Epithelial cell of esophagus (primary cell): ENCODE data around the gene DTHD1.

Source experiments
- DNase-seq: peaks from one replicate; pipeline ENCODE4 v3.0.0; 2010; ENCODE audit warnings: low read depth
- H3K4me3 ChIP-seq: 2 replicates; pipeline ENCODE4 v1.5.1; 2011; ENCODE audit warnings: mild to moderate bottlenecking, low read length, control low read depth
- TF ChIP-seq, protein P1 (sequence below): IDR thresholded peaks from 2 replicates; pipeline ENCODE4 v1.5.1; 2011; ENCODE audit warnings: low read depth, mild to moderate bottlenecking, low read length, control low read depth, inconsistent platforms; ENCODE audit not compliant: insufficient read depth; ENCODE audit errors: missing control alignments

The DTHD1 gene

GRCh38 chr4:36341936-36342335 lies 60.5 kb downstream of the DTHD1 start:
- H3K4me3 ChIP-seq: no peak overlapping the region
- TF ChIP-seq, protein P1, sequence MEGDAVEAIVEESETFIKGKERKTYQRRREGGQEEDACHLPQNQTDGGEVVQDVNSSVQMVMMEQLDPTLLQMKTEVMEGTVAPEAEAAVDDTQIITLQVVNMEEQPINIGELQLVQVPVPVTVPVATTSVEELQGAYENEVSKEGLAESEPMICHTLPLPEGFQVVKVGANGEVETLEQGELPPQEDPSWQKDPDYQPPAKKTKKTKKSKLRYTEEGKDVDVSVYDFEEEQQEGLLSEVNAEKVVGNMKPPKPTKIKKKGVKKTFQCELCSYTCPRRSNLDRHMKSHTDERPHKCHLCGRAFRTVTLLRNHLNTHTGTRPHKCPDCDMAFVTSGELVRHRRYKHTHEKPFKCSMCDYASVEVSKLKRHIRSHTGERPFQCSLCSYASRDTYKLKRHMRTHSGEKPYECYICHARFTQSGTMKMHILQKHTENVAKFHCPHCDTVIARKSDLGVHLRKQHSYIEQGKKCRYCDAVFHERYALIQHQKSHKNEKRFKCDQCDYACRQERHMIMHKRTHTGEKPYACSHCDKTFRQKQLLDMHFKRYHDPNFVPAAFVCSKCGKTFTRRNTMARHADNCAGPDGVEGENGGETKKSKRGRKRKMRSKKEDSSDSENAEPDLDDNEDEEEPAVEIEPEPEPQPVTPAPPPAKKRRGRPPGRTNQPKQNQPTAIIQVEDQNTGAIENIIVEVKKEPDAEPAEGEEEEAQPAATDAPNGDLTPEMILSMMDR: no peak
- no peak for DNase-seq

GRCh38 chr4:36343501-36344175 lies 62.2 kb downstream of the DTHD1 start:
- no peak overlapping the region for H3K4me3 ChIP-seq
- TF ChIP-seq, protein P1: no peak
- no peak for DNase-seq

DNA sequence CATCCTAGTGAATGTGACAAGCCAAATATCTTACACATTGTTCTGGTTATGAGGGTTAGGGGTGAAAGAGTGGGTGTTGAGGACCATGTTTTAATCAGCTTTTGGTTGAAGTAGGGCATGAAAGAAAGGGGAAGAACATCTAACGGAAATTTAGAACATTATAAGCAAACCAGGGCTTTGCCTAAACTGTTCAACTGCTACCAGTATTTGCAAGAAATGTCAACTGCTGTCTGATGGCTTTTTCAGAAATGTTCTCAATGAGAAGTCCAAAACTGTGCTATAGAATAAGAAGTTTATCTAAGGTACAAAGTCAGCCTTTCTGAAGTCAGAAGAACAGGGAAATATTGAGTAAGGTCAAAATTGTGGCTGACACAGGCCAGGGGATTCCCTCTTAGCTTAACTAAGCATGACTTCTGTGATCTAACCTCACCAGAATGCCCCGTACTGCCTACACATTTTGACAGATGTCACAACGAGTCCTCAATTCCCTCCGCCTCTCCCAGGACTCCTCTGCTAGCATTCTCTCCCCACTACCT lies 67.1 kb downstream of the DTHD1 start:
- no peak for DNase-seq
- TF ChIP-seq, protein P1: no peak
- H3K4me3 ChIP-seq: no peak overlapping the region

DNA sequence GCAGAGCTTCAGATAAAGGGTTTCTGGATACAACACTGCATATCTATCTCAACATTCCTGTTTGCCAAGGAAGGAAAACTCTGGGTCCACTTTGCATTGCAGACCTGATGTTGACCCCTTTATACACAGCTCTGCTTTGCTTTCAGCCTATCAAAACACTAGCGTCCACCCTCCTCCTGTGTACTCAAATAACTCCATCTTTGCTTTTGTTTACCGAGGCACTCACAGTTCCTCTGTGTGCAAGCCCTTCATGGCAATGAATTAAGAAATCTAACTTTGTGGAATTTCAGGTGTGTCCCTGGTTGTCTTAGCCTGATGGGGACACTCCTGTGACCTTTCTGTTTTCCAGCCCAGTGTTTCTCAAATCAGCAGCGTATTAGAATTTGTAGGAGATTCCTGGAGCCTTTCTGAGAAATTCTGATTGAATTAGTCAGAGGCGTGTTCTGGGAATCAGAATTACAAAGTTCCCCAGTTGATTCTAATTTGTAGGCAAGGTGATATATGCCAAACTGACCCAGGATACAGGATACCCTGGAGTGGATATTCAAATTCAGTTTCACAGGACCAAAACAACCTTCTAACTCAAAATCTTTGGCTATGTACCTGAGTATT lies 68.6 kb downstream of the DTHD1 start:
- H3K4me3 ChIP-seq: no peak overlapping the region
- TF ChIP-seq, protein P1: no peak
- DNase-seq: no peak

DNA sequence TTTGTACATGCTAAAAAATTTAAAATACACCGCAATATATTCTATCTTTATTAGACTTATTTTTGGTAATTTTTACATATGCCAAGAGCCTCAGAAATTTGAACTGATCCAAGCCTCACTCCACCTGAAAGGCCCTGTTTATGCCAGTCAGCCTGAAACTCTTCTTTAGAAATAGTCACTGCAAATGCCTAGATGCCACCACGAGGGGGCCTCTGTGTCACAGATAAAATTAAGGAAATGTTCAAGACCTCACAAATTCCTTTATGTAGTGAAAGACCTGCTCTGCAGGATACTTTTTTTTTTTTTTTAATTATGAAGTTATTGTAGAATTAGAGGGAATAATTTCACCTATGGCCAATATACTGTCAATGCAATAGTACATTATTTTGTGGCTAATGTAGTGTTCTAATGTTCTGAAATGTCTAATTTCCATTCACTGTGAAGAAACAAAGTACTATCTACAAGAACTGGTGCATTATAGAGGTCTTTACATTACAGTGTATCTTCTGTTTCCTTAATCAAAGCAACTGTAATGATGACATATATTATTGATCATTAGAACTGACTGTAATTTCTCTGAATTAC lies 69.8 kb downstream of the DTHD1 start:
- H3K4me3 ChIP-seq: no peak overlapping the region
- TF ChIP-seq, protein P1: peak; percentile 84
- DNase-seq: peak; percentile 72

DNA sequence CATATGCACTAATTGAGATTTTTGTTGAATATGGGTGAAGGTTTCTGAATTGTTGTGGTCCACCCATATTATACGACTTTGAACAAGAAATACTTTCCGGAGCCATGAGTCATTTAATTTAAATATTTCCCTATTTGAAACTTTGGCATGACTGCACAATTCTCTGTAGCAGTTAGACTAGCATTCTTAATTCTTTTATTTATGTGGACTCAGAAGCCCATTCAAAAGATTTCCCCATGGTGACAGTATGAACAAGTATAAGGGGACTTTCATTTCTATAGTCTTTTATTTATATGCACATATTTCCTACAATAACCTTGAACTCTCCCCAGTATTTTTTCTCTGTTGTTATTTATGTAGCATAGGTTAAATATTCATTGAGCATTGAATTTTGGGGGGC lies 72.6 kb downstream of the DTHD1 start:
- H3K4me3 ChIP-seq: no peak overlapping the region
- TF ChIP-seq, protein P1: no peak
- no peak for DNase-seq
